Testis (tissue), 3 donors: Measurements from ENCODE around the gene PITPNM3. TPM values are rescaled to one million over a fixed set of nuclear protein-coding genes. Genes with fewer than 3 reads are reported as not detected.

ENCODE experiments used
- DNase-seq: peaks from one replicate; pipeline ENCODE4 v3.0.0-alpha.2; 2019
- H3K27ac ChIP-seq, 2 donors: fragments of 200-600 bp; sonication (generic); one replicate each; pipeline ENCODE4 v1.5.1; 2019
- H3K27me3 ChIP-seq: fragments of 200-600 bp; sonication (generic); one replicate; pipeline ENCODE4 v1.5.1; 2019
- H3K36me3 ChIP-seq: fragments of 200-600 bp; sonication (generic); one replicate; pipeline ENCODE4 v1.5.1; 2017; ENCODE audit warnings: low read depth; ENCODE audit errors: missing control alignments
- H3K4me1 ChIP-seq: fragments of 200-600 bp; sonication (generic); one replicate; pipeline ENCODE4 v1.5.1; 2019
- H3K4me3 ChIP-seq, 2 donors: fragments of 200-600 bp; sonication (generic); one replicate each; pipeline ENCODE4 v1.5.1; 2017 to 2019
- H3K9me3 ChIP-seq: fragments of 200-600 bp; sonication (generic); one replicate; pipeline ENCODE4 v1.5.1; 2017
- CTCF ChIP-seq, 3 experiments: fragments of 450-650 bp in 2 of 3; fragments of 200-600 bp in 1 of 3; sonication (generic) in 1 of 3; IDR thresholded peaks; one replicate each; pipeline ENCODE4 v1.5.1; 2016 to 2019; ENCODE audit warnings: antibody characterized with exemption in 3 of 3, mild to moderate bottlenecking in 2 of 3, moderate library complexity in 1 of 3
- POLR2A ChIP-seq: fragments of 450-650 bp; IDR thresholded peaks from one replicate; pipeline ENCODE4 v1.6.1; 2017; ENCODE audit warnings: antibody characterized with exemption, mild to moderate bottlenecking, moderate library complexity
- WGBS, 2 donors: methylation state at CpG; one replicate each; pipeline ENCODE4 v1.1.5; 2018; 5-methylcytosine and 5-hydroxymethylcytosine counted together
- intact Hi-C: fragments of 100-400 bp; cut with DNase I; formaldehyde crosslinking; loops from one replicate; pipeline ENCODE4 v1.15.1; 2023; ENCODE audit warnings: low total_unique reads
- polyA plus RNA-seq: library from polyadenylated mRNA; stranded (reverse); fragments of 350-450 nt; fragmentation: Illumina TruSeq; extraction: RNeasy Lipid Tissue Mini Kit (QIAGEN cat#74804); gene quantifications from one replicate; pipeline ENCODE4 v1.2.3, GENCODE V29; 2014; ENCODE audit warnings: low read depth, low replicate concordance; ENCODE audit not compliant: insufficient read depth
- total RNA-seq, 2 donors: library from RNA; depleted of rRNA; stranded (reverse); fragments of >200 nt; gene quantifications; one replicate each; pipeline ENCODE4 v1.2.3, GENCODE V29; 2016

Gene PITPNM3
- total and polyA plus RNA-seq, 3 donors from 2014 or later, result 6.3 to 7.3 (median 6.7) TPM

- Histone ChIP-seq H3K4me1 (peaks cover 10% of the 10 kb centered on the region), H3K36me3 (no peaks in the 10 kb centered on the region)
- 86 to 88% methylated on average over 11 to 13 of the region's 14 CpGs for WGBS, 2 donors
Measured at GRCh38 chr17:6453279-6454024, 102.9 kb downstream of the PITPNM3 start.

DNA sequence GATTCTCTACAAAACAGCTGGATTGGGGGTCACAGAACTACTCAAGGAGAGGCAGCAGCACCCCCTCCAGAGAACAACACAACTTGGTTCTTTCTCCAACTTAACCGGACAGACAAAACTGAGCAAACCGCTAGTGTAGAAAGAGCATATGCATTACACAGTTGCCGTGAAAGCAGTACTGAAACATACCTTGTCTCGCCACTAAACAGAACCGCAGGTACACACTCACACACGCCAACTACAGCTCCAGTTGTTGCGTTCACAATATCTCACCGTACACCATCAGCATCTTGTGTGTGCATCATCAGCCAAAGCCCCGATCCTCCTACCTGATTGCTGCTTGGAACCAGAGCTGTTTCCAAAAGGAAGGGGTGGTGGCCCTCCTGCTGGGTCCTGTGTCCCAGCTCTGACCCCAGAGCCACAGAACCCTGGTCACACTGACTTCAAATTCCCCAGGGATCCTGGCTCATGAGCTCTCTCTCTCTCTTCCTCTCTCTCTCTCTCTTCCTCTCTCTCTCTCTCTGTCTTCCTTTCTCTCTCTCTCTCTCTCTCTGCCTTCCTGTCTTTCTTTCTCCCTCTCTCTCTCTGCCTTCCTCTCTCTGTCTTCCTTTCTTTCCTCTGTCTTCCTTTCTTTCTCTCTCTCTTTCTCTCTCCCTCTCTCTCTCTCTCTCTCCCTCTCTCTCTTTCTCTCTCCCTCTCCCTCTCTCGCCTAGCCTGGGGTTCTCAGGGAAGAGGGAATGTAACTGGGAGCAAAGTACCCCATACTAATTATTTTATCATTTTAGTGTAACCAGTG lies 103.7 kb downstream of the PITPNM3 start:
- WGBS, 2 donors, result 79 to 89% methylated on average over 10 of the region's 10 CpGs
- intact Hi-C loops, result no loop called here
- Histone ChIP-seq H3K27ac (no peak overlapping the region), H3K4me3 (no peak overlapping the region), H3K4me1 (peaks cover 10% of the 10 kb centered on the region), H3K9me3 (no peaks in the 10 kb centered on the region), H3K36me3 (no peaks in the 10 kb centered on the region), H3K27me3 (no peaks in the 10 kb centered on the region)
- no peak for TF ChIP-seq CTCF (IDR thresholded peaks at IDR 0.05)
- TF ChIP-seq POLR2A, result no peak
- DNase-seq, result no peak

More at GRCh38 chr17:6453279-6454024, 102.9 kb downstream of the PITPNM3 start:
- H3K27me3 ChIP-seq, result no peaks in the 10 kb centered on the region
- TF ChIP-seq POLR2A (no peak), CTCF (IDR thresholded peaks at IDR 0.05) (no peak)
- no peak for DNase-seq
- no peak overlapping the region for H3K4me3 ChIP-seq
- no peaks in the 10 kb centered on the region for H3K9me3 ChIP-seq
- H3K27ac ChIP-seq, result no peak overlapping the region
- intact Hi-C loops, result no loop called here

GRCh38 chr17:6450926-6451832 lies 105.2 kb downstream of the PITPNM3 start:
- no peak overlapping the region for H3K27ac ChIP-seq
- intact Hi-C loops, result no loop called here
- no peaks in the 10 kb centered on the region for H3K27me3 ChIP-seq
- 27 to 47% methylated on average over 12 of the region's 12 CpGs for WGBS, 2 donors
- no peaks in the 10 kb centered on the region for H3K36me3 ChIP-seq
- TF ChIP-seq POLR2A (no peak), CTCF (IDR thresholded peaks at IDR 0.05) (no peak)
- DNase-seq, result no peak
- peaks cover 10% of the 10 kb centered on the region for H3K4me1 ChIP-seq
- H3K9me3 ChIP-seq, result no peaks in the 10 kb centered on the region
- H3K4me3 ChIP-seq, result no peak overlapping the region

GRCh38 chr17:6449307-6449706 lies 107.0 kb downstream of the PITPNM3 start:
- Histone ChIP-seq H3K27ac (no peak overlapping the region), H3K27me3 (no peaks in the 10 kb centered on the region), H3K4me3 (no peak overlapping the region), H3K36me3 (no peaks in the 10 kb centered on the region), H3K4me1 (peaks cover 10% of the 10 kb centered on the region), H3K9me3 (no peaks in the 10 kb centered on the region)
- no peak for TF ChIP-seq POLR2A
- no peak for TF ChIP-seq CTCF (IDR thresholded peaks at IDR 0.05)
- no peak for DNase-seq
- intact Hi-C loops, result no loop called here
- WGBS, 2 donors, result 96 to 100% methylated on average over 5 to 6 of the region's 6 CpGs
